Glomerular visceral epithelial cell (primary cell): ENCODE results near the gene LINC00305.

Experiments used
- DNase-seq: peaks from one replicate; pipeline ENCODE4 v3.0.0-alpha.2; 2016; ENCODE audit errors: extremely low spot score

LINC00305 gene

DNA sequence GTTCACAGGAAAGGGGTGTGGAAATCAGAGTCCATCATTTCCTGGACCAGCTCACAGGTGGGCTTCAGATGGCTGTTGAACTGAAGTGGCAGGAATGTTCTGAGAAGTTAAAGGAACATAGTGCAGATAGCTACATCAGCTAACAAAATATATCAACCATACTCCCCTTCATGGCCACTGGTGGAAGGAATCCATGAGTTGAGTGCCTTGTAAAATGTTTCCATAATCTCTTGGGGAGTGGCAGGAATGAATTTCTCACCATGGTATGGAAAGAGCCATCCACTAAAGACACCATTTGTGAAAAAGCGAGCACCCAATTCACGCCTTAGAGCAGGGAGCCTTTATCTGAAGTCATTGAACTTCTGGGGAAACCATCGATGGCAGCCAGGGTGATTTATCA is at the start of gene LINC00305:
Gene LINC00305, minus strand, starts transcription at position 101 of the 400 bp plus-strand sequence.
- DNase-seq = no peak

- no peak for DNase-seq
These were observed 42.2 kb upstream of the LINC00305 start for GRCh38 chr18:64191069-64191468.

DNA sequence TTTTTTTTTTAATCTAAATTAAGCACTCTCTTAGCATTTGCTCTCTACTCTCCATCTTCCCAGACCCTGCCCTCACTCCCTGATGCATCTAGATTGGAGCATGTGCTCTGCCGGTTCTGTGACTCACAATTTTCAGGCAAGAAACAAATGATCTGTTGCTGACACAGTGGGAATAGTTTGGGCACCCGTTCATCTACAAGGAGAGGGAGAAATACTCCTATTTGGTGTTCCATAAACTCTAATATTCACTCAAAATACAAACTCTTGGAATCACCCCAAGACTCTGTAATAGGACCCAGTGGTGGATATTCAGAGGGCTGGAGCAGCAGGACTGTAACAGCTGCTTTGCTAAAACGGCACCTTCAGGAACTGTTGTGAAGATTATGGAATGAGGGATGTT is 37.1 kb upstream of the LINC00305 start:
- DNase-seq = no peak

DNA sequence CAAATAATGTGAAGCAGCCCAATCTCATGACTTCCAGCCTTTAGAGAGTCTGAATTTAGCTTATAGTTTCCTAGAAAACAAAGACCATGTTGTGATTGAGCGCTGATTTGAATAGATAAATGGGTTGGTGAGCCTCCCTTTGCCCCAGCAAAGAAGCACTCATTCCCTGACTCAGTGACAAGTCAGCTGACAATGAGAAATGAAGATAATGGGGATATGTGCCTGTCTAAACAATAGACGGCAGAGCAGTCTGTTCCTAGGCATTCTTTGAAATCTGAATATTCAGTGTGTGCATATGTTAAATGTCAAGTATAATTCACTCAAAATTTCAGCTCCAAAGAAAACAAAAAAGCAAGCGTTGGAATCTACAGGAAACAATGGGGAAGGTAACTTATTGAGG is 34.8 kb upstream of the LINC00305 start:
- no peak for DNase-seq

- DNase-seq = no peak
These were observed 31.7 kb upstream of the LINC00305 start for GRCh38 chr18:64180617-64181016.

DNA sequence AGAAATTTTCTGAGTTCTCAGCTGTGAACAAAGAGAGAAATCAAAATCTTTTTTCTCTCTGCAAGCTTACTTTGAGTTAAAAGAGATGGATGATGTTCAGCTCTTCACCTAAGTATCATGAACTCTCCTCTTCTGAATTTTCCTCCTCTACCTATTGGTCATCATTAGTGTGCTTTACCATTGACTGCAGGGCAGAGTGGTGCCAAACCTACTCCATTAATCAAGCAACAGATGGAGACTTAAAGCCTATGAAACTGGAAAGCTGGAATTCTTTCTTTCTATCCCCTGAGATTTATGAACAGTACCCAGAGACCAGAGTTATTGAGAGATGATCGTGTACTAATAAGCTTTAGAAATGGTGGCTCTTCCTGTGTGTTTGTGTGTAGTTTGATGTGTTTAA is 31.3 kb upstream of the LINC00305 start:
- DNase-seq = no peak

GRCh38 chr18:64179556-64180080 is 30.7 kb upstream of the LINC00305 start:
- no peak for DNase-seq

DNA sequence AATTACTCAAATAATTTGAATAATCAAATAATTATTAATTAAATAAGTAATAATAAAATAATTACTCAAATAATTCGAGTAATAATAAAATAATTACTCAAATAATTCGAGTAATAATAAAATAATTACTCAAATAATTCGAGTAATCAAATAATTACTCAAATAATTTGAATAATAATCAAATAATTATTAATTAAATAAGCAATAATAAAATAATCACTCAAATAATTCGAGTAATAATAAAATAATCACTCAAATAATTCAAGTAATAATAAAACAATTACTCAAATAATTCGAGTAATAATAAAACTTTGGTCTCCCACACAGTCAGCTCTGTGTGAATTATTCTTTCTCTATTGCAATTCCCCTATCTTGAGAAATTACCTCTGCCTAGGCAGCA is 30.0 kb upstream of the LINC00305 start:
- DNase-seq = no peak

- no peak for DNase-seq
These were observed 26.5 kb upstream of the LINC00305 start for GRCh38 chr18:64175432-64175831.

- no peak for DNase-seq
These were observed 22.7 kb upstream of the LINC00305 start for GRCh38 chr18:64171576-64171975.

DNA sequence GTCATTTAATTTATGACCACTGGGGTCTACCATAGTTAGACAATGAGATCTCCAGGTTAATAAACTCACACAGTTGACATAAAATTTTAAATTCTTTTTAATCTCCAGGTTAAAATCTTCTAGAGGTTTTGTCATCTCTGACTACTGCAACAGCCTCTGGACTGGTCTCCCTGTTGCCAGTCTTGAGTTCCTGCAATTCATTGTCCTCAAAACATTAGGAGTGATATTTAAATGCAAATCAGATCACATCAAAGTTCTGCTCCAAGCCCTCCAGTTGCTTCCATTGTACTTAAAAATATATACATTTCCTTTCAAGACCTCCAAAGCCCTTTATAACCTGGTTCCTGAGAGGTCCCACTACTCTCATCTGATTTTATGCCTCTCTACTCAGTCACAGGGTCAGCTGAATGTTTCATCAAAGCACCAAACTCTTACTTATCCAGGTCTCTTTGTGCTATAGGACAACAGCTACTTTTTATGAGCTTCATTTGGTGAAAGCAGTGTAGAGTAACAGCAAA is 18.6 kb upstream of the LINC00305 start:
- no peak for DNase-seq

GRCh38 chr18:64165906-64166305 is 17.0 kb upstream of the LINC00305 start:
- no peak for DNase-seq

- DNase-seq = no peak
These were observed 16.0 kb upstream of the LINC00305 start for GRCh38 chr18:64164883-64165282.

DNA sequence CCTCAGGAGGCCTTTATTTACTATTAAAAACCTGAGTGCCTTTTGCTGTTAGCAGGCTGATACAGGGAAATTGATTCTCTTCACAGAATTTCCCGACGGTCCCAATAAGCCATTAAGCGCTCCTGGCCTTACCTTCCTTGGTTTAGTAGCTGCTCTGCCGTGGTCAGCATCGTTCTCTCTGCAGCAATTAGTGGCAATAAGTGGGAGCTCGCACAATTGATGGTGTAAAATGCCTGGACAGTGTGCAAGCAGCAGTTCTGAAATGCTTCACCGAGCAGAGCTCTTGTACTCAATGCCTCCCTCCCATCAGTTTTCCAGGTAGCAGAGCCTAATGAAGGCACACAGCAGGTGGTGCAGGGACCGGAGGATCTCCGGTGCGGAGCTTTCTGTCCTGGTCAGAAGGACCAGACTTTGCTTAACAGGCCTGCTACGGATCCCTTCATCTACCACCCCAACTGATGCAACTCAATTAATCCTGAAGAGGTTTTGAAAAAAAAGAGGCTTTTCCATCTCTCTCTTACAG is 1.1 kb upstream of the LINC00305 start:
- DNase-seq = no peak

DNA sequence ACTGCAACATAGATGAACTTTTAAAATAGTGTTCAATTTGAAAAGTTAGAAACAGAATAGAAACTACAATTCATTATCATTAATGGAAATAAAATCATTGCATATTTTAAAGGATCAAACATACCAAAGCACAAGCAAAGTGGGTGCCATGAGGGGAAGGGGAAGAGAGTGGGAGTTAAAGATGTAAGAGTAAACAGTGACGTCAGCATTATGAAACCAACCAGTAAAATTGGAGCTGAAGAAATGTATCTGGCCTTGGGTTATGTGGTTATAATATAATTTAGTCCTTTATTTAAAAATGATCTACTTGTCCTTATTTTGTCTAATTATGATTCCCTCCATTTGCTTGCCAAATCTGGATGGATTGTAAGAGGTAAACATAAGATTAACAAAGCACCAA is 6.0 kb downstream of the LINC00305 start:
- DNase-seq = no peak

GRCh38 chr18:64137914-64138313 is 11.0 kb downstream of the LINC00305 start:
- no peak for DNase-seq

DNA sequence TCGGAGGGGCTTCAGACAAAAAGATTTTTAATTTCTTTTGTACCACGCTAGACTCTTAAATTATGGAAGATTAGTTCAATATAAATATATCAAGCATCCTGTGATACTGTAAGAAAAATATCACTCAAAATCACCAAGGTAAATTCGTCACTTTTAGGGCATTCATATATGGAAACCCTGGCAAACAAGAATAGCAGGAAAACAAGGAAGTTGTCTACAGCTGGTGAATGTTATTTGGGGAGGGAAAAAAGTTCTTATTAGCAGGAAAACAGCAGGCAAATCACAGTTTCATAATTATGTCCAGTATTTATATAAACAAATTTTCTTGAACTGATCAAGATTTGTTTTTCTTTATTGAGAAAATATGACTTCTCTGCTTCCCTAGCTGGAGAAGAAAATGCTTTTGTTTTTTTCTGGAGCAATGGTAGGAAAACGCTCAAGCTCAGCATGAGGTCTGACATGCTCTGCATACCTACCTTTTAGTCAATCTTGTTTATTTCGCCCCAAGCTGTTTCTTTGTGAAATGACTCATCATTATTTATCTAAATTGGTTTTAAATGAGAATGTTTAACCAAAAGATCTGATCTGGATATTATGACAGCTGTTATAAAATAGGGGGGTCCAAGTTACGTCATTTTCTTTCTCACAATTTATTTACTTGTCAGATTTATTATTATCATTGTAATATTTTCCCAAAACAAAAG is 14.7 kb downstream of the LINC00305 start:
- DNase-seq = no peak

DNA sequence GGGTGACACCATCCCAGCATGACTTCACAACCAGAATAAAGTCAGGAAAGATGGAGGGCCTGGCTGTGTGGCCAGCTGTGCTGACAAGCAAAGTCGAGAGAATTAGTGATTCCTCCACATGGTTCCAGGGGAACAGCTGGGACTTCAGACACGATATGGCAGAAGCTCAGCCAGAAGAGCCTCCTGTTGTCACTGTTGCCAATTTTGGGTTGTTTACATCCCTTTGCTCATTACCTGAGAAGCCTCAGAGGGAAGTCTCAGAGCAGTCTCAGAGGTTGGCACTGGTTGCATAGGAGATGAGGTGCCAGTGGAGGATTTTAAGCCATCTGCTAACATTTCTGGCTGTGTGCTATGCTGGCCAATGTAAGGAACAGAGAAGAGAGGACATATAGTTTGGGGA is 16.0 kb downstream of the LINC00305 start:
- no peak for DNase-seq

- DNase-seq = no peak
These were observed 17.6 kb downstream of the LINC00305 start for GRCh38 chr18:64131314-64131713.

DNA sequence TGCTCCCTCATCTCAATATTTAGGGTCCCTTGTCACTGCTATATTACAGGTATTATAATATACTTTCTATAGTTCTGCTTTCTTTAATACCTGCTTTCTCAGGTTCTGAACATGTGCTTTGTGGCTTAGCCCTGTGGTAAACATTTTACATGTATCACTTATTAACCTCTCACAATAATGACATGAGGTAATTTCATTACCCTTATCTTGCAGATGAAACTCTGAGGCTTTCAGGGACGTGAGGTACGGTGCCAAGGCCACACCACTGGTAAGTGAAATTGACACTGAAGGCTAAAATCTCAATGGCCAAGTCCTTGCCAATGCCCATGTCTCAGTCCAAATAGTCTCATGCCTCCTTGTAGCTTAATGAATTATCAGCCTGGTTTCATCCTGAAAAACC is 21.7 kb downstream of the LINC00305 start:
- no peak for DNase-seq

GRCh38 chr18:64119916-64120315 is 29.0 kb downstream of the LINC00305 start:
- DNase-seq = no peak

GRCh38 chr18:64118406-64118805 is 30.5 kb downstream of the LINC00305 start:
- DNase-seq = no peak

DNA sequence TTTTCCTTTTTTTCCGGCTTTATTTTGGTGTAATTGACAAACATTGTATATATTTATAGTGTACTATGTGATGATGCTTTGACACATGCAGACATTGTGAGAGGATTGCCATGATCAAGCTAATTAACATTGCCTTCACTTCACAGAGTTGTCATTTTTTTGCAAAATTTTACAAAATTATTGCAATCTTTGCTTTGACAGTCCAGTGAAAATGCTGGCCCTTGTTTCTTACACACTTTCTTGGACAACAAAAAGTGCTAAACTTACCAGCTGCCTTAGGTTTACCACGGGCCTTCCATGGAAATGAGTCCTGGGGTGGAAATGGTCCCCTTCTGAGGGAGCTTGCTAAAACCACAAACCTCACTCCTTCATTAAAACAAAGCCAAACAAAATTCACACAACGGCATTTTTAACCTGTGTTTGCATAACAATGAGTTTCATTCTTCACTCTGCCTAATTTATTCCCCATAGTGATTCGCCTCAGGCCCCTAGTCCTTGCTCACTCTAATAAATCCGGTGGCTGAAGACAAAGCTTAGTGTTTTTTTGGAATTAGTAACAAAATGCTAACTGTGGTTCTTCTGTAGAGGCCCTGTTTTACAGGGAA is 32.2 kb downstream of the LINC00305 start:
- no peak for DNase-seq
